Measurements from ENCODE around the gene ITGA1.

ITGA1 gene

GRCh38 chr5:52892242-52892878 is 104.6 kb downstream of the ITGA1 start:
- in situ Hi-C loops (cut with HindIII; ENCODE audit: low pct_unique_long_range_greater_than_20kb, low sequenced_read_pairs): no loop called here
- no peak for TF ChIP-seq JUND (IDR thresholded peaks at IDR 0.05; ENCODE audit: low read depth)
- no peak for DNase-seq (ENCODE audit: low read depth in 1 of 2, low spot score in 1 of 2)

GRCh38 chr5:52893105-52893504 is 105.4 kb downstream of the ITGA1 start:
- in situ Hi-C loops (cut with HindIII; ENCODE audit: low pct_unique_long_range_greater_than_20kb, low sequenced_read_pairs): no loop called here
- TF ChIP-seq JUND (IDR thresholded peaks at IDR 0.05; ENCODE audit: low read depth): no peak

GRCh38 chr5:52893863-52894262 is 106.1 kb downstream of the ITGA1 start:
- DNase-seq (ENCODE audit: low read depth in 1 of 2, low spot score in 1 of 2): no peak
- no peak for TF ChIP-seq JUND (IDR thresholded peaks at IDR 0.05; ENCODE audit: low read depth)
- in situ Hi-C loops (cut with HindIII; ENCODE audit: low pct_unique_long_range_greater_than_20kb, low sequenced_read_pairs): no loop called here

More at GRCh38 chr5:52893105-52893504, 105.4 kb downstream of the ITGA1 start:
- DNase-seq (ENCODE audit: low read depth in 1 of 2, low spot score in 1 of 2): no peak

- in situ Hi-C loops (cut with HindIII; ENCODE audit: low pct_unique_long_range_greater_than_20kb, low sequenced_read_pairs): no loop called here
- DNase-seq (ENCODE audit: low read depth in 1 of 2, low spot score in 1 of 2): peak in 1 of 2 experiments; percentile 25
- TF ChIP-seq JUND (IDR thresholded peaks at IDR 0.05; ENCODE audit: low read depth): no peak
Observed at GRCh38 chr5:52894451-52894850, 106.7 kb downstream of the ITGA1 start.

- no peak for DNase-seq (ENCODE audit: low read depth in 1 of 2, low spot score in 1 of 2)
- TF ChIP-seq JUND (IDR thresholded peaks at IDR 0.05; ENCODE audit: low read depth): no peak
- in situ Hi-C loops (cut with HindIII; ENCODE audit: low pct_unique_long_range_greater_than_20kb, low sequenced_read_pairs): no loop called here
Observed at GRCh38 chr5:52895075-52895474, 107.4 kb downstream of the ITGA1 start.

- in situ Hi-C loops (cut with HindIII; ENCODE audit: low pct_unique_long_range_greater_than_20kb, low sequenced_read_pairs): no loop called here
- DNase-seq (ENCODE audit: low read depth in 1 of 2, low spot score in 1 of 2): no peak
- no peak for TF ChIP-seq JUND (IDR thresholded peaks at IDR 0.05; ENCODE audit: low read depth)
Observed at GRCh38 chr5:52895572-52896413, 108.1 kb downstream of the ITGA1 start.

GRCh38 chr5:52896534-52897237 is 109.0 kb downstream of the ITGA1 start:
- no peak for DNase-seq (ENCODE audit: low read depth in 1 of 2, low spot score in 1 of 2)
- in situ Hi-C loops (cut with HindIII; ENCODE audit: low pct_unique_long_range_greater_than_20kb, low sequenced_read_pairs): no loop called here
- TF ChIP-seq JUND (IDR thresholded peaks at IDR 0.05; ENCODE audit: low read depth): no peak

- in situ Hi-C loops (cut with HindIII; ENCODE audit: low pct_unique_long_range_greater_than_20kb, low sequenced_read_pairs): no loop called here
- no peak for TF ChIP-seq JUND (IDR thresholded peaks at IDR 0.05; ENCODE audit: low read depth)
- no peak for DNase-seq (ENCODE audit: low read depth in 1 of 2, low spot score in 1 of 2)
Observed at GRCh38 chr5:52897238-52897614, 109.5 kb downstream of the ITGA1 start.

GRCh38 chr5:52898961-52899680 is 111.4 kb downstream of the ITGA1 start:
- in situ Hi-C loops (cut with HindIII; ENCODE audit: low pct_unique_long_range_greater_than_20kb, low sequenced_read_pairs): no loop called here
- TF ChIP-seq JUND (IDR thresholded peaks at IDR 0.05; ENCODE audit: low read depth): no peak
- DNase-seq (ENCODE audit: low read depth in 1 of 2, low spot score in 1 of 2): no peak

GRCh38 chr5:52903142-52903541 is 115.4 kb downstream of the ITGA1 start:
- in situ Hi-C loops (cut with HindIII; ENCODE audit: low pct_unique_long_range_greater_than_20kb, low sequenced_read_pairs): no loop called here
- TF ChIP-seq JUND (IDR thresholded peaks at IDR 0.05; ENCODE audit: low read depth): no peak

GRCh38 chr5:52906343-52906742 is 118.6 kb downstream of the ITGA1 start:
- in situ Hi-C loops (cut with HindIII; ENCODE audit: low pct_unique_long_range_greater_than_20kb, low sequenced_read_pairs): no loop called here
- no peak for DNase-seq (ENCODE audit: low read depth in 1 of 2, low spot score in 1 of 2)
- no peak for TF ChIP-seq JUND (IDR thresholded peaks at IDR 0.05; ENCODE audit: low read depth)

More at GRCh38 chr5:52903142-52903541, 115.4 kb downstream of the ITGA1 start:
- DNase-seq (ENCODE audit: low read depth in 1 of 2, low spot score in 1 of 2): no peak

GRCh38 chr5:52906845-52907244 is 119.1 kb downstream of the ITGA1 start:
- no peak for DNase-seq (ENCODE audit: low read depth in 1 of 2, low spot score in 1 of 2)
- no peak for TF ChIP-seq JUND (IDR thresholded peaks at IDR 0.05; ENCODE audit: low read depth)
- in situ Hi-C loops (cut with HindIII; ENCODE audit: low pct_unique_long_range_greater_than_20kb, low sequenced_read_pairs): no loop called here

Measured in T47D (cell line).